ENCODE measurements around the gene MCRIP2.

MCRIP2 gene

DNA sequence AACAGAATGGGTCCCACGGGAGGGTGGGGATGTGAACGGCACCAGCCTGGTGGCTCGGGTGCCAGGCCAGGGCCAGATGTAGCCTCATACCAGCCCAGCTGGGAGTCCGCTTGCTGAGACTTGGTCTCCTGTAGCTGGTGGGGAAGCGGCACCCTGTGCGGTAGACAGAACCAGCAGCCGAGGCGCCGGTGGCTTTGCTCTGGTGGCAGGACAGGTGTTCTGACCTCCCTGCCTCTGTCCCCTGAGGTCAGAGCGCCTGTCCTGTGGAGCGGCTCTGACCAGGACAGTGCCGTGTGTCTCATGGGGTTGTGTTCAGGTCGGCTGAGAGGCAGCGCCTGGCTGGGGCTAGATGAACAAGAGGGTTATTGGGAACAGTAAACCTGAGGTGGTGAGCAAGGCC is 31.6 kb upstream of the MCRIP2 start:
- Histone ChIP-seq H4K20me1 (ENCODE audit: insufficient read depth, low read length) (no peaks in the 10 kb centered on the region), H3K27ac (ENCODE audit: low read length) (no peak overlapping the region), H3K36me3 (replicated peaks; ENCODE audit: insufficient read depth, low read length) (no peaks in the 10 kb centered on the region), H3K9me2 (replicated peaks; ENCODE audit: insufficient read depth, low read length) (no peaks in the 10 kb centered on the region), H3K9me3 (replicated peaks; ENCODE audit: insufficient read depth, low read length) (no peaks in the 10 kb centered on the region), H3F3A (ENCODE audit: insufficient read depth, low read length) (no peaks in the 10 kb centered on the region), H3K4me1 (ENCODE audit: low read length) (no peaks in the 10 kb centered on the region), H3K4me3 (ENCODE audit: low read length) (no peak overlapping the region), H3K27me3 (replicated peaks; ENCODE audit: insufficient read depth, low read length) (no peaks in the 10 kb centered on the region), H2AFZ (ENCODE audit: low read length) (no peak overlapping the region), H3K4me2 (ENCODE audit: low read depth, low read length) (no peak overlapping the region), H3K79me2 (ENCODE audit: low read length) (peaks cover 27% of the 10 kb centered on the region), H3K9ac (ENCODE audit: low read length) (no peak overlapping the region)
- no peak for DNase-seq
- TF ChIP-seq EZH2phosphoT487 (IDR thresholded peaks at IDR 0.05; ENCODE audit: low read length): no peak
- TF ChIP-seq, protein P1, sequence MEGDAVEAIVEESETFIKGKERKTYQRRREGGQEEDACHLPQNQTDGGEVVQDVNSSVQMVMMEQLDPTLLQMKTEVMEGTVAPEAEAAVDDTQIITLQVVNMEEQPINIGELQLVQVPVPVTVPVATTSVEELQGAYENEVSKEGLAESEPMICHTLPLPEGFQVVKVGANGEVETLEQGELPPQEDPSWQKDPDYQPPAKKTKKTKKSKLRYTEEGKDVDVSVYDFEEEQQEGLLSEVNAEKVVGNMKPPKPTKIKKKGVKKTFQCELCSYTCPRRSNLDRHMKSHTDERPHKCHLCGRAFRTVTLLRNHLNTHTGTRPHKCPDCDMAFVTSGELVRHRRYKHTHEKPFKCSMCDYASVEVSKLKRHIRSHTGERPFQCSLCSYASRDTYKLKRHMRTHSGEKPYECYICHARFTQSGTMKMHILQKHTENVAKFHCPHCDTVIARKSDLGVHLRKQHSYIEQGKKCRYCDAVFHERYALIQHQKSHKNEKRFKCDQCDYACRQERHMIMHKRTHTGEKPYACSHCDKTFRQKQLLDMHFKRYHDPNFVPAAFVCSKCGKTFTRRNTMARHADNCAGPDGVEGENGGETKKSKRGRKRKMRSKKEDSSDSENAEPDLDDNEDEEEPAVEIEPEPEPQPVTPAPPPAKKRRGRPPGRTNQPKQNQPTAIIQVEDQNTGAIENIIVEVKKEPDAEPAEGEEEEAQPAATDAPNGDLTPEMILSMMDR (IDR thresholded peaks at IDR 0.05; ENCODE audit: low read length): no peak
- TF ChIP-seq EZH2 (optimal IDR thresholded peaks at IDR 0.05; ENCODE audit: low read depth, low read length): no peak

DNA sequence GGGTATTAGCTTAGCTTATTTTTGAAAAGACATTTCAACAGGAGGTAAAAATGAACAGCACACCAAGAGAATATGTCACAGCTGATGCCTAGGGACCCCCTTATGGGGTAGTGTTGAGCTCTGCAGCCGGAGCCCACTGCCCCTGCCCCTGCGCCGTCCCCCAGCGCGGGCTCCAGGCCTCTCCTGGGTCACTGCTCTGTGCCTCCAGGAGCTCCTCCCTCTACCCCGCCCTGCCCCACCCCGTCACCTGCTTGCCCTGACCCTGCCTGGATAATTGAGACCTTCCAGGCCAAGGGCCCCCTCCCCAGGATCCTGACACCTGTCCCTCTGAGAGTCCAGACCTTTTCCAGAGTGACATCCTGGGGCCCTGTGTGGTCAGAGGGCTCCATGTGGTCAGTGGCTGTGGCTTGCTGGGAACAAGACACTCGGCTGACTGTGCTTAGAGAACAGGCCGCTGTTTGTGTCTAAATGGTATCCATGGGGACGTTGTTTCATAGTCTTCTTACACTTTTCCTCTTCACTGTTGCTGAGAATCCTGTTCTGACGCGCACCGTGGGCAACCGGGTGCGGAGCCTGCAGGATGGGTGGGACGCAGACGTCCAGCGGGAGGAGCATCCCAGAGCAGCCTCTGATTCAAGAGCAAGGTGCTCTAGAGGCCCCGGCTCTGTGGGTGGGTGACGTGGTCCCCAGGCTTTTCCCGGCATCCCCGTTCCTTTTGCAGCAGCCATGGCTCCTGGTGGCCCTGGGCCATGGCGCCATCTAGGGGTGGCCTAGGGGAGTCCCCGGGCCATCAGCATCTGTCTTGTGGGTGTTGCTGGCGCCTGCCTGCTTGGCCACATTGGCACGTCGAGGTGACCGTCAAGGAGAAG is 30.9 kb upstream of the MCRIP2 start:
- H3K27ac ChIP-seq (ENCODE audit: low read length): no peak overlapping the region
- H3K36me3 ChIP-seq (replicated peaks; ENCODE audit: insufficient read depth, low read length): no peaks in the 10 kb centered on the region
- H3K4me3 ChIP-seq (ENCODE audit: low read length): no peak overlapping the region
- H3K9ac ChIP-seq (ENCODE audit: low read length): no peak overlapping the region
- TF ChIP-seq EZH2 (optimal IDR thresholded peaks at IDR 0.05; ENCODE audit: low read depth, low read length): no peak
- TF ChIP-seq, protein P1 (IDR thresholded peaks at IDR 0.05; ENCODE audit: low read length): peak; percentile 40
- H3K79me2 ChIP-seq (ENCODE audit: low read length): peaks cover 22% of the 10 kb centered on the region
- H3K4me2 ChIP-seq (ENCODE audit: low read depth, low read length): no peak overlapping the region
- DNase-seq: no peak
- no peaks in the 10 kb centered on the region for H3K4me1 ChIP-seq (ENCODE audit: low read length)
- H4K20me1 ChIP-seq (ENCODE audit: insufficient read depth, low read length): no peaks in the 10 kb centered on the region
- no peaks in the 10 kb centered on the region for H3K9me2 ChIP-seq (replicated peaks; ENCODE audit: insufficient read depth, low read length)
- no peaks in the 10 kb centered on the region for H3F3A ChIP-seq (ENCODE audit: insufficient read depth, low read length)
- H3K9me3 ChIP-seq (replicated peaks; ENCODE audit: insufficient read depth, low read length): no peaks in the 10 kb centered on the region
- H2AFZ ChIP-seq (ENCODE audit: low read length): no peak overlapping the region
- H3K27me3 ChIP-seq (replicated peaks; ENCODE audit: insufficient read depth, low read length): no peaks in the 10 kb centered on the region

DNA sequence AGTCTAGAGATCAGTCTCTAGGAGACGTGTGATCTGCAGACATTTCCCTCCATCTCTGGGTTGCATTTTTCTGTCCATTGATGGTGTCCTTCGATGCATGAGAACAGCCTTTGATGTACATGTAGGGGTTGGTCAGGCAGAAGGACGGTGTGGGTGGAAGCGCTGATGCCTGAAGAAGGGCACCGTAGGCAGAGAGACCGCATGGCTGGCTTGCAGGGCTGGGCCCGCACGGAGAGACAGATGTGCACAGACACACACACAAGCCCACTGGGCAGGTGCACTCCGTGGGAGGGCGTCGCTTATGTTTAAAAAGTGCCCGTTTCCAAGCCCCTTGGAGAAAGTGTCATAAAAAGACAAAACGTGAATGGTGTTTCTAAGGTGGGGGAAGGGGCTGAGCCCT is 26.5 kb upstream of the MCRIP2 start:
- H3K4me2 ChIP-seq (ENCODE audit: low read depth, low read length): no peak overlapping the region

More for the DNA sequence above, 26.5 kb upstream of the MCRIP2 start:
- peaks cover 9% of the 10 kb centered on the region; the same call in 1 of the 2 replicates for H3K79me2 ChIP-seq (ENCODE audit: low read length)
- no peak overlapping the region for H3K4me3 ChIP-seq (ENCODE audit: low read length)
- H3K9ac ChIP-seq (ENCODE audit: low read length): no peak overlapping the region
- H2AFZ ChIP-seq (ENCODE audit: low read length): no peak overlapping the region
- no peaks in the 10 kb centered on the region for H4K20me1 ChIP-seq (ENCODE audit: insufficient read depth, low read length)
- H3K27ac ChIP-seq (ENCODE audit: low read length): no peak overlapping the region
- no peaks in the 10 kb centered on the region for H3K9me3 ChIP-seq (replicated peaks; ENCODE audit: insufficient read depth, low read length)
- H3K36me3 ChIP-seq (replicated peaks; ENCODE audit: insufficient read depth, low read length): no peaks in the 10 kb centered on the region
- DNase-seq: no peak
- TF ChIP-seq, protein P1 (IDR thresholded peaks at IDR 0.05; ENCODE audit: low read length): no peak
- TF ChIP-seq EZH2 (optimal IDR thresholded peaks at IDR 0.05; ENCODE audit: low read depth, low read length): no peak
- no peak for TF ChIP-seq EZH2phosphoT487 (IDR thresholded peaks at IDR 0.05; ENCODE audit: low read length)
- no peaks in the 10 kb centered on the region for H3K27me3 ChIP-seq (replicated peaks; ENCODE audit: insufficient read depth, low read length)
- H3K4me1 ChIP-seq (ENCODE audit: low read length): no peaks in the 10 kb centered on the region
- no peaks in the 10 kb centered on the region for H3F3A ChIP-seq (ENCODE audit: insufficient read depth, low read length)
- H3K9me2 ChIP-seq (replicated peaks; ENCODE audit: insufficient read depth, low read length): no peaks in the 10 kb centered on the region
